Fibroblast of skin of right quadriceps (primary cell): ENCODE measurements around the gene ERFL.
"Not testable (repeated sequence)": the region's sequence is repeated elsewhere in the genome, so short reads cannot be mapped to it uniquely, and the experiment has no call there.

ENCODE experiments used
- DNase-seq: peaks from one replicate; pipeline ENCODE4 v3.0.0-alpha.2; 2013

ERFL gene

GRCh38 chr19:41941410-41942202 is 13.4 kb upstream of the ERFL start:
- no peak for DNase-seq

GRCh38 chr19:41940731-41941409 is 12.6 kb upstream of the ERFL start:
- no peak for DNase-seq

- DNase-seq = peak; percentile 22
Measured at GRCh38 chr19:41939861-41940730, 11.8 kb upstream of the ERFL start.

GRCh38 chr19:41939209-41939608 is 11.0 kb upstream of the ERFL start:
- DNase-seq = not testable (repeated sequence)

DNA sequence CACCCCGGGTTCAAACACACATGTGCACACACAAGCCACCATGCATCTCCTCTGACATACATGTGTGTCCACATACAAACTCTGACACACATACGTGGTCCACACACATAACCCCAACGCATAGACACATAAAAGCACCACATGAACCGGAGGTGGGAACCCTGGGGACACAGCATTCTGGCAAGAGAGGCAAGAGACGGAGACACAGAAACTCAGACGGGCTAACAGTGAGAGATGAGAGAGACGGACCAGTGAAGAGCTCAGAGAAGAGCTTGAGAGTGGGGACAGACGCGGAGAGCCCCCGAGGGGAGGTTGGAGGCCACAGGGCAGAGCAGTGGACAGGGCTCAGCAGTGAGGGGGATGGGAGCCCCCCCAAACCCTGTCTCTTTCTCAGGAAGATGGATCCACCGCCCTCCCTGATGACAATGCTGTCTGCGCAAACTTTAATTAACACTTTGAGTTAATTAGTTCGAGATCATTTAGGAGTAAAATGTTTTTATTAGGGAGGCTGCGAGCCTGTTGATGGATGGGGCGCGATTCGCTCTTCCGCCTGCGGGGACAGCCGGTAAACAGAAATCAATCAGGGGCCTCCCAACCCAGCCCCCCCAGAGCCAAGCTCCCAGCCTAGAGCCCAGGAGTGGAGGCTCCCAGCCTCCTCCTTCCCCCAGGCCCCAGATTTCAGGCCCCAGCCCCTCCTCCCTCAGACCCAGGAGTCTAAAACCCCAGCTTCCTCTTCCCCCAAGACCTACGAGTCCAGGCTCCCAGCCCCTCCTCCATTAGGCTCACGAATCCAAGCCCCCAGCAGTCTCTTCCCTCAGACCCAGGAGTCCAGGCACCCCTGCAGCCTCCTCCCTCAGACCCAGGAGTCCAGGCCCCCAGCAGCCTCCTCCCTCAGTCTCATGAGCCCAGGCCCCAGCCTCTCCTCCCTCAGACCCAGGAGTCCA is 9.5 kb upstream of the ERFL start:
- no peak for DNase-seq

DNA sequence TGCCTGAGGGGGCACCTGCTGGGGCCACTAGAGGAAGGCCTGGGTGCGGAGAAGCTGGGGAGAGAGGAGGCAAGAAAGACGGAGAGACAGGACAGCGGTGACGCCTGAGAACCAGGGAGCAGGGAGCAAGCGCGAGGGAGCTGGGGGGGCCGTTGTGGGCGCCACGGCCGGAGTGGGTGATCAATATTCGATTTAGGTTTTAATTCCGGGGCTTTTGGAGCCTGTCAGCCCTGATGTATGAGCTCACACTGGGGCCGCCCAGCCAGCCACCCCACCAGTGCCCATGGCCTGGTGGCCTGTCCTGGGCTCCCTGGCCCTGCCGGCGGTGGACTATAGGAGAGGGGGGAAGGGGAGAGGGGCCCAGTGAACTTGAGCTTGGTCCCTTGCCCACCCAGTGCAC is 8.7 kb upstream of the ERFL start:
- DNase-seq = no peak

DNA sequence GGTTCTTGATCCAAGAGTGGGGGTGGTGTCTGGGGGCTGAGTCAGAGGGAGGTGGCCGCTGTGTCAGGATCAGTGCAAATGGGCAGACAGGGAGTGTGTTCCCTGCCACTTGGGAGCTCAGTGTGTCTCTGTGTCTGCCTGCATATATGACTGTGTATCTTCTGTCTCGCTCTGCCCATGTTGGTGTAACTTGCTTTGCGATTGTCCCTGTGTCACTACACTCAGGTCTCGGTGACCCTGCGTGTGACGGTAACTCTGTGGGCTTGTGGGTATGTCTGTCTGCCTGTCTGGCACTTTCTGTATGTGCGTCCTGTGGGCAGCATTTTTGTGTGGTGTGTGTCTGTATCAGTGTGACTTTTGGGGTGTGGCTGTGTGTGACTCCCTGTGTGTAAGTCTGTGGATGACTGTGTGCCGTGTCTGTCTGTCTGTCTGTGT is 8.2 kb upstream of the ERFL start:
- peak; percentile 11 for DNase-seq

GRCh38 chr19:41935760-41936415 is 7.6 kb upstream of the ERFL start:
- DNase-seq = no peak

- peak; percentile 51 for DNase-seq
Measured at GRCh38 chr19:41934849-41935374, 6.7 kb upstream of the ERFL start.

GRCh38 chr19:41933693-41934426 is 5.6 kb upstream of the ERFL start:
- DNase-seq = no peak

DNA sequence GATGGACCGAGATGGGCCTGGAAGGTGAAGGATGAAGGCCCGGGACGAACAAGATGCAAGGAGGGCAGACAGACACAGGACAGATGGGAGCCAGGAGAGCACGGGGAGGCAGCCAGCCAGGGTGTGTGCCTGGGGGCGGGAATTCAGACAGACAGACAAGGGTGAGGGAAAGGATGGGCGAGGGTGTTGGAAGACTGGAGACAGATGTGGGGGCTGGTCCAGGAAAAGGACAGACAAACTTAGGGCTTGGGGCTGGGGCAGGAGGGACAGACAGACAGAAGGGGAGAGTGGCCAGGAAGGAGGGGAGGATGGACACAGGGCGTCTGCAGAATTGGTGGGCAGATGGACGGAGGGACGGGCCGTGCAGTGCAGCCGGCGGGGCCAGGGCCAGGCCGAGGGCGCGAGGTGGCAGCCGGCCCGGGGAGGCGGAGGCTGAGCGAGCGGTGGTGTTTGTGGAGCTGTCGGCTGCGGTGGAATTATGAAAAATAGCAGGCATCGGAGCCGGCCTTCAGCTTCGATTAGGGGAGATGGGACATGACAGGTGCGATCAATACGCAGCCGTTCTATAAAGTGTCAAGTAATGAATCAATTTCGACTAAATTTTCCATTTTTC is 4.6 kb upstream of the ERFL start:
- no peak for DNase-seq

DNA sequence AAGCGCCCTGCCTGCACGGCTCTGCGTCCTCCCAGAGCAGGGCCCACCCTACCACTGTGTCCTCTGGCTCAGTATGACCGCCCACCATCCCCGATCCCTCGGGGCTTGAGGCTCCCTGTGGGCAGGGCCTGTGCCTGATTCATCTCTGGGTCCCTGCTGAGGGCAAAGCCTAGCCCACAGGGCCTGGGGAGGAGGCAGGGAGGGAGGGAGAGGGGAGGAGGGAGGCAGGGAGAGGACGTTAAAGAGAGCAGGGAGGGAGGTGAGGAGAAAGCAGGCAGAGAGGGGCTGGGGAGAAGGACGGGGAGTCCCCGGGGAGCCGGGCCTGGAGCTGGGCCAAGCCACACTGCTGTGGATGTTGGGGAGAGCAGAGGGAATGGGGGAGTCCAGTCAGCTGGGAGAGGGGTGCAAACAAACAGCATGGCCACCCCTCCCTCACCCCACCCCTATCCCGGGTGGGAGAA is 4.0 kb upstream of the ERFL start:
- no peak for DNase-seq

GRCh38 chr19:41930926-41931592 is 2.8 kb upstream of the ERFL start:
- no peak for DNase-seq

DNA sequence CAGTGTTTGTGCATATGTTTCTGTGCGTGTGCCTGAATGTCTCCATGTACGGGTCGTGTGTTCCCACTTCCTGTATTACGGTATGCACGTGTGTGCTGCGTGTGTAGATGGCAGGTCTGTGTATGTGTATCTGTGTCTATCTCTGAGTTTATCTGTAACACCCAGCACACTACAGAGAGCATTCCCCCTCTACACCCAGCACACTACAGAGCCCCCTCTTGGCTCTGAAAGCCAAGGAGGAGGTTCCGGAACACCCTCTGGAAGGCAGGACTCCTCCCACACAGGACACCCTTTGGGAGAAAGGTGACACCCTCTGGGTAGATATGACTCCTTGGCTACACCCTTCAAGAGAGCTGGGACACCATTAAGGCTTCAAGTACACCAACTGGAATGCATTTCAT is 2.1 kb upstream of the ERFL start:
- no peak for DNase-seq

GRCh38 chr19:41929536-41930071 is 1.4 kb upstream of the ERFL start:
- DNase-seq = no peak

- no peak for DNase-seq
Measured at GRCh38 chr19:41928754-41929535, 696 bp upstream of the ERFL start.

GRCh38 chr19:41927497-41928192 is 604 bp downstream of the ERFL start:
- no peak for DNase-seq
